Stimulated activated CD4-positive, alpha-beta T cell treated with anti-CD3 and anti-CD28 coated beads, TNF-alpha, amount 100 ng/mL, for 48 hours (primary cell): ENCODE data around the gene CHCHD3.

Source experiments
- DNase-seq, 3 donors: peaks; one replicate each; pipeline ENCODE4 v3.0.0-alpha.2; 2020; ENCODE audit warnings: low read depth in 3 of 3

CHCHD3 gene

GRCh38 chr7:132776048-132776620, 305.8 kb downstream of the CHCHD3 start:
- no peak for DNase-seq

- DNase-seq, result no peak
Measured at GRCh38 chr7:132773527-132773956, 308.3 kb downstream of the CHCHD3 start.

GRCh38 chr7:132771301-132771730, 310.6 kb downstream of the CHCHD3 start:
- no peak for DNase-seq

- no peak for DNase-seq
Measured at GRCh38 chr7:132770055-132770454, 311.8 kb downstream of the CHCHD3 start.

GRCh38 chr7:132769280-132769679, 312.6 kb downstream of the CHCHD3 start:
- DNase-seq, result no peak

- no peak for DNase-seq
Measured at GRCh38 chr7:132768099-132768498, 313.8 kb downstream of the CHCHD3 start.

GRCh38 chr7:132767378-132767777, 314.5 kb downstream of the CHCHD3 start:
- DNase-seq, result no peak

GRCh38 chr7:132766660-132767059, 315.2 kb downstream of the CHCHD3 start:
- DNase-seq, result no peak

GRCh38 chr7:132765861-132766260, 316.0 kb downstream of the CHCHD3 start:
- DNase-seq, result no peak

- no peak for DNase-seq
Measured at GRCh38 chr7:132764762-132765161, 317.1 kb downstream of the CHCHD3 start.

GRCh38 chr7:132760866-132761265, 321.0 kb downstream of the CHCHD3 start:
- DNase-seq, result no peak

- no peak for DNase-seq
Measured at GRCh38 chr7:132760244-132760623, 321.7 kb downstream of the CHCHD3 start.

GRCh38 chr7:132759482-132760243, 322.2 kb downstream of the CHCHD3 start:
- no peak for DNase-seq

- DNase-seq, result no peak
Measured at GRCh38 chr7:132758986-132759385, 322.9 kb downstream of the CHCHD3 start.

- DNase-seq, result no peak
Measured at GRCh38 chr7:132757783-132758182, 324.1 kb downstream of the CHCHD3 start.

GRCh38 chr7:132756484-132756990, 325.4 kb downstream of the CHCHD3 start:
- DNase-seq, result no peak

- no peak for DNase-seq
Measured at GRCh38 chr7:132755538-132756483, 326.1 kb downstream of the CHCHD3 start.

- DNase-seq, result no peak
Measured at GRCh38 chr7:132752431-132752830, 329.5 kb downstream of the CHCHD3 start.

GRCh38 chr7:132751244-132751647, 330.6 kb downstream of the CHCHD3 start:
- DNase-seq, result no peak

- DNase-seq, result no peak
Measured at GRCh38 chr7:132750530-132751217, 331.2 kb downstream of the CHCHD3 start.

- no peak for DNase-seq
Measured at GRCh38 chr7:132750096-132750495, 331.8 kb downstream of the CHCHD3 start.

GRCh38 chr7:132745510-132745909, 336.4 kb downstream of the CHCHD3 start:
- no peak for DNase-seq
